Naive thymus-derived CD8-positive, alpha-beta T cell (primary cell): ENCODE results near the gene ID1. TPM values are rescaled to one million over a fixed set of nuclear protein-coding genes. Genes with fewer than 3 reads are reported as not detected.
A peak's percentile ranks its signal among the peaks of the same experiment; 100 is the strongest.
"Not testable (repeated sequence)": the region's sequence is repeated elsewhere in the genome, so short reads cannot be mapped to it uniquely, and the experiment has no call there.

ENCODE experiments used
- ATAC-seq, 2 donors: fragments of 150-1000 bp; cut with Tn5 transposase in 1 of 2; sonication (Bioruptor Pico), chemical (Tn5 transposase) in 1 of 2; 1 replicate in 1 of 2; 2 replicates in 1 of 2; pipeline ENCODE4 v1.10.0; 2021; ENCODE audit warnings: mild to moderate bottlenecking in 2 of 2, moderate library complexity in 2 of 2
- POLR2A ChIA-PET: fragments of 350-600 bp; sonication (Branson Sonifier 250); formaldehyde crosslinking; loops from one replicate; lab custom pipeline; 2021; ENCODE audit warnings: antibody characterized with exemption; lab: Charles Lee
- DNase-seq, 10 donors: peaks; one replicate each; pipeline versions ENCODE4 v3.0.0 to v3.0.0-alpha.2; 2020 to 2022
- H3K27ac Mint-ChIP-seq, 10 donors: one replicate each; pipeline ENCODE4 v1.8.0; 2020 to 2022; ENCODE audit warnings: mild to moderate bottlenecking in 10 of 10, mixed read lengths in 10 of 10, moderate library complexity in 4 of 10, inconsistent platforms in 1 of 10
- H3K27me3 Mint-ChIP-seq, 5 donors: one replicate each; pipeline ENCODE4 v1.8.0; 2021 to 2022; ENCODE audit warnings: mixed read lengths in 5 of 5
- H3K36me3 Mint-ChIP-seq, 3 donors: one replicate each; pipeline ENCODE4 v1.8.0; 2020 to 2022; ENCODE audit warnings: mixed read lengths in 3 of 3, mild to moderate bottlenecking in 2 of 3, inconsistent platforms in 1 of 3
- H3K4me1 Mint-ChIP-seq, 4 donors: one replicate each; pipeline ENCODE4 v1.8.0; 2021 to 2022; ENCODE audit warnings: mixed read lengths in 4 of 4
- H3K4me3 Mint-ChIP-seq, 10 donors: one replicate each; pipeline ENCODE4 v1.8.0; 2020 to 2022; ENCODE audit warnings: mild to moderate bottlenecking in 10 of 10, mixed read lengths in 10 of 10, moderate library complexity in 6 of 10, inconsistent platforms in 1 of 10
- H3K9me3 Mint-ChIP-seq, 9 donors: one replicate each; pipeline ENCODE4 v1.8.0; 2020 to 2022; ENCODE audit warnings: mixed read lengths in 9 of 9, mild to moderate bottlenecking in 3 of 9, inconsistent platforms in 1 of 9, moderate library complexity in 1 of 9
- polyA plus RNA-seq, 3 donors: library from polyadenylated mRNA; unstranded; fragments of 300-500 nt; fragmentation: Illumina TruSeq; gene quantifications; one replicate each; pipeline ENCODE4 v1.2.3, GENCODE V29; 2021
- total RNA-seq, 8 experiments: library from RNA in 2 of 8; stranded (reverse) in 2 of 8; gene quantifications; one replicate each; pipeline ENCODE4 v1.2.3 and lab custom pipeline; 2021 to 2026

ID1 gene
- total and polyA plus RNA-seq, 5 experiments from 2014 or later: 0.29 to 1.3 (median 0.87) TPM

- no peak for ATAC-seq
- H3K27me3 Mint-ChIP-seq: peaks cover 9 to 53% (median 23%) of the 10 kb centered on the region in 5 donors
- H3K4me1 Mint-ChIP-seq: peaks cover 15 to 34% (median 23%) of the 10 kb centered on the region in 4 donors
- POLR2A ChIA-PET: interaction anchor here (0.6 to 2.7 kb wide), 7 partner anchors 20 to 36 kb away, joined by 3 to 25 read pairs (median 5); no protein-coding TSS in a partner anchor
- peaks cover 0 to 2% (median 0%) of the 10 kb centered on the region in 9 donors for H3K9me3 Mint-ChIP-seq
- DNase-seq: peak in 3 of 10 donors; percentile 19 to 28 (median 20)
- peak overlapping the region; percentile 91 to 96 (median 93) for H3K4me3 Mint-ChIP-seq
- H3K27ac Mint-ChIP-seq: peak overlapping the region in 5 of 10 donors; percentile 27 to 86 (median 60)
- no peaks in the 10 kb centered on the region for H3K36me3 Mint-ChIP-seq
These were observed 1.1 kb downstream of the ID1 start for GRCh38 chr20:31605902-31606803.

- POLR2A ChIA-PET: interaction anchor here (0.6 to 1.0 kb wide), 2 partner anchors 27 to 34 kb away, joined by 4 to 5 read pairs; no protein-coding TSS in a partner anchor
- H3K36me3 Mint-ChIP-seq: no peaks in the 10 kb centered on the region
- no peak overlapping the region for H3K27ac Mint-ChIP-seq
- peak overlapping the region in 8 of 10 donors; percentile 91 to 96 (median 94) for H3K4me3 Mint-ChIP-seq
- H3K27me3 Mint-ChIP-seq: peaks cover 9 to 55% (median 24%) of the 10 kb centered on the region in 5 donors
- peaks cover 0 to 2% (median 0%) of the 10 kb centered on the region in 9 donors for H3K9me3 Mint-ChIP-seq
- H3K4me1 Mint-ChIP-seq: peaks cover 15 to 34% (median 23%) of the 10 kb centered on the region in 4 donors
- no peak for DNase-seq
- ATAC-seq: no peak
These were observed 1.9 kb downstream of the ID1 start for GRCh38 chr20:31606804-31607639.

GRCh38 chr20:31607640-31608250, 2.7 kb downstream of the ID1 start:
- Mint-ChIP-seq H3K27me3 (peaks cover 7 to 48% (median 17%) of the 10 kb centered on the region in 5 donors), H3K9me3 (peaks cover 0 to 2% (median 0%) of the 10 kb centered on the region in 9 donors), H3K27ac (no peak overlapping the region), H3K4me1 (peaks cover 15 to 30% (median 22%) of the 10 kb centered on the region in 4 donors), H3K36me3 (no peaks in the 10 kb centered on the region), H3K4me3 (peak overlapping the region in 4 of 10 donors; percentile 6 to 72 (median 32))
- POLR2A ChIA-PET: interaction anchor here (0.5 kb wide), 1 partner anchor 85 kb away, joined by 4 read pairs; no protein-coding TSS in a partner anchor
- ATAC-seq (no peak), DNase-seq (no peak)

GRCh38 chr20:31608251-31608945, 3.3 kb downstream of the ID1 start:
- no peak overlapping the region for H3K27ac Mint-ChIP-seq
- peaks cover 17 to 28% (median 20%) of the 10 kb centered on the region in 4 donors for H3K4me1 Mint-ChIP-seq
- peaks cover 5 to 48% (median 11%) of the 10 kb centered on the region in 5 donors for H3K27me3 Mint-ChIP-seq
- no peak for ATAC-seq
- H3K9me3 Mint-ChIP-seq: no peaks in the 10 kb centered on the region
- no peak overlapping the region for H3K4me3 Mint-ChIP-seq
- DNase-seq: no peak
- H3K36me3 Mint-ChIP-seq: no peaks in the 10 kb centered on the region
- POLR2A ChIA-PET: interaction anchor here (0.5 to 0.7 kb wide), 4 partner anchors 35 to 85 kb away, joined by 3 to 4 read pairs (median 4); no protein-coding TSS in a partner anchor

GRCh38 chr20:31612271-31612640, 7.2 kb downstream of the ID1 start:
- POLR2A ChIA-PET: interaction anchor here (1.2 to 3.2 kb wide), 8 partner anchors 8 to 54 kb away, joined by 4 to 36 read pairs (median 10); partner anchors contain the start of gene ID1
- not testable (repeated sequence) for H3K4me3 Mint-ChIP-seq, H3K36me3 Mint-ChIP-seq, DNase-seq, H3K9me3 Mint-ChIP-seq, ATAC-seq, H3K4me1 Mint-ChIP-seq
- Mint-ChIP-seq H3K27me3 (peaks cover 4 to 22% (median 10%) of the 10 kb centered on the region in 5 donors), H3K27ac (peak overlapping the region in 1 of 10 donors; percentile 48)

- H3K4me1 Mint-ChIP-seq: peaks cover 0 to 8% (median 4%) of the 10 kb centered on the region in 4 donors
- H3K4me3 Mint-ChIP-seq: no peak overlapping the region
- H3K27me3 Mint-ChIP-seq: peaks cover 2 to 10% (median 5%) of the 10 kb centered on the region in 5 donors
- H3K36me3 Mint-ChIP-seq: no peaks in the 10 kb centered on the region
- no peak overlapping the region for H3K27ac Mint-ChIP-seq
- POLR2A ChIA-PET: no interaction called here
- H3K9me3 Mint-ChIP-seq: no peaks in the 10 kb centered on the region
- DNase-seq (no peak), ATAC-seq (no peak)
These were observed 10.3 kb downstream of the ID1 start for GRCh38 chr20:31615416-31615815.

- Mint-ChIP-seq H3K27me3 (peaks cover 0 to 10% (median 5%) of the 10 kb centered on the region in 5 donors), H3K4me1 (peaks cover 0 to 21% (median 4%) of the 10 kb centered on the region in 4 donors), H3K36me3 (no peaks in the 10 kb centered on the region), H3K27ac (no peak overlapping the region), H3K4me3 (no peak overlapping the region), H3K9me3 (no peaks in the 10 kb centered on the region)
- POLR2A ChIA-PET: interaction anchor here (0.7 kb wide), 1 partner anchor 56 kb away, joined by 3 read pairs; no protein-coding TSS in a partner anchor
- ATAC-seq: no peak
- no peak for DNase-seq
These were observed 12.5 kb downstream of the ID1 start for GRCh38 chr20:31617432-31618104.

- H3K27me3 Mint-ChIP-seq: peaks cover 0 to 10% (median 5%) of the 10 kb centered on the region in 5 donors
- DNase-seq: no peak
- H3K27ac Mint-ChIP-seq: no peak overlapping the region
- H3K4me3 Mint-ChIP-seq: no peak overlapping the region
- H3K4me1 Mint-ChIP-seq: peaks cover 0 to 19% (median 2%) of the 10 kb centered on the region in 4 donors
- no peaks in the 10 kb centered on the region for H3K36me3 Mint-ChIP-seq
- POLR2A ChIA-PET: interaction anchor here (0.6 kb wide), 1 partner anchor 34 kb away, joined by 5 read pairs; no protein-coding TSS in a partner anchor
- no peak for ATAC-seq
- H3K9me3 Mint-ChIP-seq: no peaks in the 10 kb centered on the region
These were observed 15.2 kb downstream of the ID1 start for GRCh38 chr20:31620246-31620645.

- H3K36me3 Mint-ChIP-seq, H3K9me3 Mint-ChIP-seq, H3K27ac Mint-ChIP-seq, H3K27me3 Mint-ChIP-seq, ATAC-seq, POLR2A ChIA-PET, H3K4me3 Mint-ChIP-seq, DNase-seq: not testable (repeated sequence)
- peaks cover 0 to 15% (median 0%) of the 10 kb centered on the region in 4 donors for H3K4me1 Mint-ChIP-seq
These were observed 18.0 kb downstream of the ID1 start for GRCh38 chr20:31623123-31623505.

- H3K9me3 Mint-ChIP-seq, ATAC-seq, H3K36me3 Mint-ChIP-seq, H3K4me1 Mint-ChIP-seq, POLR2A ChIA-PET, DNase-seq, H3K27me3 Mint-ChIP-seq, H3K4me3 Mint-ChIP-seq, H3K27ac Mint-ChIP-seq: not testable (repeated sequence)
These were observed 21.4 kb downstream of the ID1 start for GRCh38 chr20:31626534-31626933.

- H3K9me3 Mint-ChIP-seq, ATAC-seq, DNase-seq, H3K4me1 Mint-ChIP-seq, H3K36me3 Mint-ChIP-seq, H3K27ac Mint-ChIP-seq, H3K27me3 Mint-ChIP-seq, POLR2A ChIA-PET, H3K4me3 Mint-ChIP-seq: not testable (repeated sequence)
These were observed 23.0 kb downstream of the ID1 start for GRCh38 chr20:31628057-31628456.
